ENCODE data around the gene PPIH. TPM values are rescaled to one million over a fixed set of nuclear protein-coding genes. Genes with fewer than 3 reads are reported as not detected.

PPIH gene
- polyA plus RNA-seq, 1 donor (not counting 4 experiments of a cell fraction or from before 2014, with no cell fraction given), result 94.1 TPM

DNA sequence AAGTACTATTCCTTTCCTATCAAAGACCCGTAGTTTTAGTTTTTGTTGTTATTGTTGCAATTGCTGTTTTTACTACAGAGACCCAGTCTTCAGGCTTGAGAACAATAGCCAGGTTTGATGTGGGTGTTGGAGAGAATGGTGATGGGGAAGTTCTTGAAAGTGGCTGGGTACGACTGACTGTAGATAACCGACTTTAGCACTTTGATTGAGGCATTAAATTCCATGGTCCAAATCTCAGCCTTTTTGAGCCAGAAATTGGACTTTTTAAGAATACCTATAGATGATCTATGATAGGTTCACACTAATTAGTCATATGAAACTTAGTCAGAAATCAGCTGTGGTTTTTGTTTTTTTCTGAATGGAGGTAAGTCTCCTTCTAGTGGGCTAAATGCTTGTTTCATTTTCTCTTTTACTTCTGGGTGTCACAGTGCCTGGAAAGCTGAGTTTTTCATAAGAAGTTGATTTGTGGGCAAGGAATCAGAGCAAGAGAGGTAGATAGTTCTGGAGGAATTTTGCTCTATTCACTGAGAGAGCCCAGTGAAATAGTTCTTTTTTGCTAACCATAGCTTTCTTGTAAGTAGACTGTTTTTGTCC, 2.8 kb downstream of the PPIH start:
- Histone ChIP-seq H3K27ac (ENCODE audit: control insufficient read depth, insufficient read depth, low read length) (no peak overlapping the region), H3K9ac (ENCODE audit: control insufficient read depth, extremely low read depth, insufficient read depth, low read length) (no peak overlapping the region), H3K27me3 (ENCODE audit: control insufficient read depth, extremely low read depth, insufficient read depth, low read length) (no peaks in the 10 kb centered on the region), H3K9me1 (ENCODE audit: control insufficient read depth, extremely low read depth, insufficient read depth, low read length) (no peaks in the 10 kb centered on the region), H3K79me2 (ENCODE audit: control insufficient read depth, insufficient read depth, low read length) (peaks cover 24% of the 10 kb centered on the region), H2AFZ (ENCODE audit: control insufficient read depth, low read length) (no peak overlapping the region), H3K9me3 (ENCODE audit: control insufficient read depth, low read depth, low read length) (no peaks in the 10 kb centered on the region), H3K4me2 (ENCODE audit: control insufficient read depth, extremely low read depth, insufficient read depth, low read depth, low read length) (no peak overlapping the region), H3K4me3 (ENCODE audit: control insufficient read depth in 2 of 3, extremely low read depth in 1 of 3, insufficient read depth in 2 of 3, low read depth in 1 of 3, low read length in 3 of 3) (no peak overlapping the region), H3K36me3 (ENCODE audit: control insufficient read depth in 2 of 2, extremely low read depth in 1 of 2, insufficient read depth in 2 of 2, low read length in 2 of 2) (peaks cover 16 to 26% of the 10 kb centered on the region in 2 experiments), H4K20me1 (ENCODE audit: control insufficient read depth, extremely low read depth, insufficient read depth, low read length) (no peaks in the 10 kb centered on the region), H3K4me1 (ENCODE audit: control insufficient read depth, extremely low read depth, insufficient read depth, low read length) (peaks cover 20% of the 10 kb centered on the region)
- dilution Hi-C loops (cut with MboI; ENCODE audit: extremely low pct_ligation_motif_present, low sequenced_read_pairs), result no loop called here
- no peak for DNase-seq (ENCODE audit: low read depth, low spot score)
- FAIRE-seq, result no peak
- TF ChIP-seq, protein P1, sequence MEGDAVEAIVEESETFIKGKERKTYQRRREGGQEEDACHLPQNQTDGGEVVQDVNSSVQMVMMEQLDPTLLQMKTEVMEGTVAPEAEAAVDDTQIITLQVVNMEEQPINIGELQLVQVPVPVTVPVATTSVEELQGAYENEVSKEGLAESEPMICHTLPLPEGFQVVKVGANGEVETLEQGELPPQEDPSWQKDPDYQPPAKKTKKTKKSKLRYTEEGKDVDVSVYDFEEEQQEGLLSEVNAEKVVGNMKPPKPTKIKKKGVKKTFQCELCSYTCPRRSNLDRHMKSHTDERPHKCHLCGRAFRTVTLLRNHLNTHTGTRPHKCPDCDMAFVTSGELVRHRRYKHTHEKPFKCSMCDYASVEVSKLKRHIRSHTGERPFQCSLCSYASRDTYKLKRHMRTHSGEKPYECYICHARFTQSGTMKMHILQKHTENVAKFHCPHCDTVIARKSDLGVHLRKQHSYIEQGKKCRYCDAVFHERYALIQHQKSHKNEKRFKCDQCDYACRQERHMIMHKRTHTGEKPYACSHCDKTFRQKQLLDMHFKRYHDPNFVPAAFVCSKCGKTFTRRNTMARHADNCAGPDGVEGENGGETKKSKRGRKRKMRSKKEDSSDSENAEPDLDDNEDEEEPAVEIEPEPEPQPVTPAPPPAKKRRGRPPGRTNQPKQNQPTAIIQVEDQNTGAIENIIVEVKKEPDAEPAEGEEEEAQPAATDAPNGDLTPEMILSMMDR (optimal IDR thresholded peaks at IDR 0.05 in 1 of 3, IDR thresholded peaks at IDR 0.05 in 1 of 3, conservative IDR thresholded peaks at IDR 0.05 in 1 of 3; ENCODE audit: extremely low read depth in 1 of 3, insufficient read depth in 2 of 3, low read length in 3 of 3), result no peak
- no peak for TF ChIP-seq EZH2 (IDR thresholded peaks at IDR 0.05; ENCODE audit: low read length)

DNA sequence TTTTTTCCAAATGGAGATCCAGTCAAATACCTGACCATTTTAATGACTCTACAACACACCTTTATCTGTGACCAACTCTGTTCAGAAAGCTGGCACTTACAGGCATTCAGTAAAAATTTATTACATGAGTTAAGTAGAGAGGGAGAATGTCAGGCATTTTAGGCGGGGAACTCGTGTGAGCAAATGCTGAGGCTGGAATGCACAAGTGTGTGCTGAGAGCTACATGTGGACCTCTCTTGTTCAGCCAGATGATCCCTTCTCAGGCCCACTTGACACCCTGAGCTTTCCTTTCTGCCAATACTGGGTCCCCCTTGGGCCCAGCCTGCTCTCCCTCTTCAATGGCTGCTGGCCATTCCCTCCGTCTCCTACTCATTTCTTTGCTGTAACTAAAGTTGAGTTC, 11.7 kb downstream of the PPIH start:
- peaks cover 21 to 33% of the 10 kb centered on the region in 2 experiments for H3K36me3 ChIP-seq (ENCODE audit: control insufficient read depth in 2 of 2, extremely low read depth in 1 of 2, insufficient read depth in 2 of 2, low read length in 2 of 2)

More for the DNA sequence above, 11.7 kb downstream of the PPIH start:
- no peak overlapping the region for H3K4me3 ChIP-seq (ENCODE audit: control insufficient read depth in 2 of 3, extremely low read depth in 1 of 3, insufficient read depth in 2 of 3, low read depth in 1 of 3, low read length in 3 of 3)
- no peak overlapping the region for H3K27ac ChIP-seq (ENCODE audit: control insufficient read depth, insufficient read depth, low read length)
- no peaks in the 10 kb centered on the region for H3K27me3 ChIP-seq (ENCODE audit: control insufficient read depth, extremely low read depth, insufficient read depth, low read length)
- H3K4me2 ChIP-seq (ENCODE audit: control insufficient read depth, extremely low read depth, insufficient read depth, low read depth, low read length), result no peak overlapping the region
- no peaks in the 10 kb centered on the region for H4K20me1 ChIP-seq (ENCODE audit: control insufficient read depth, extremely low read depth, insufficient read depth, low read length)
- no peaks in the 10 kb centered on the region for H3K9me1 ChIP-seq (ENCODE audit: control insufficient read depth, extremely low read depth, insufficient read depth, low read length)
- dilution Hi-C loops (cut with MboI; ENCODE audit: extremely low pct_ligation_motif_present, low sequenced_read_pairs), result no loop called here
- TF ChIP-seq, protein P1 (optimal IDR thresholded peaks at IDR 0.05 in 1 of 3, IDR thresholded peaks at IDR 0.05 in 1 of 3, conservative IDR thresholded peaks at IDR 0.05 in 1 of 3; ENCODE audit: extremely low read depth in 1 of 3, insufficient read depth in 2 of 3, low read length in 3 of 3), result no peak
- TF ChIP-seq EZH2 (IDR thresholded peaks at IDR 0.05; ENCODE audit: low read length), result no peak
- no peaks in the 10 kb centered on the region for H3K79me2 ChIP-seq (ENCODE audit: control insufficient read depth, insufficient read depth, low read length)
- H2AFZ ChIP-seq (ENCODE audit: control insufficient read depth, low read length), result no peak overlapping the region
- H3K9ac ChIP-seq (ENCODE audit: control insufficient read depth, extremely low read depth, insufficient read depth, low read length), result no peak overlapping the region
- no peaks in the 10 kb centered on the region for H3K9me3 ChIP-seq (ENCODE audit: control insufficient read depth, low read depth, low read length)
- no peaks in the 10 kb centered on the region for H3K4me1 ChIP-seq (ENCODE audit: control insufficient read depth, extremely low read depth, insufficient read depth, low read length)
- no peak for DNase-seq (ENCODE audit: low read depth, low spot score)
- no peak for FAIRE-seq
